Uterus (tissue), 2 donors: ENCODE measurements around the gene CD48.

Experiments
- CTCF ChIP-seq, 4 experiments: fragments of 200-600 bp in 2 of 4; fragments of 450-650 bp in 2 of 4; sonication (generic) in 2 of 4; IDR thresholded peaks; one replicate each; pipeline ENCODE4 v1.5.1; 2016 to 2019; ENCODE audit warnings: antibody characterized with exemption in 4 of 4, mild to moderate bottlenecking in 2 of 4, moderate library complexity in 1 of 4
- POLR2A ChIP-seq, 2 donors: fragments of 450-650 bp; IDR thresholded peaks; one replicate each; pipeline ENCODE4 v1.6.1; 2016; ENCODE audit warnings: antibody characterized with exemption in 2 of 2, mild to moderate bottlenecking in 1 of 2, moderate library complexity in 1 of 2

GRCh38 chr1:160670701-160671100, 40.9 kb downstream of the CD48 start:
- TF ChIP-seq CTCF (IDR thresholded peaks at IDR 0.05) (no peak), POLR2A (IDR thresholded peaks at IDR 0.05) (no peak)
